Astrocyte of the spinal cord (primary cell): Measurements from ENCODE around the gene ERC2.
A peak's percentile ranks its signal among the peaks of the same experiment; 100 is the strongest.

Source experiments
- DNase-seq: peaks from one replicate; pipeline ENCODE4 v3.0.0; 2011; ENCODE audit warnings: low read depth, low spot score
- H3K4me3 ChIP-seq: 2 replicates; pipeline ENCODE4 v1.5.1; 2011; ENCODE audit warnings: low read depth, mild to moderate bottlenecking, low read length, moderate library complexity
- CTCF ChIP-seq: IDR thresholded peaks from 2 replicates; pipeline ENCODE4 v1.5.1; 2012; ENCODE audit warnings: low read depth, mild to moderate bottlenecking, low read length, inconsistent platforms
- in situ Hi-C: cut with HindIII; loops from 2 replicates; pipeline ENCODE4 v1.10.0; 2017; ENCODE audit warnings: low sequenced_read_pairs

The ERC2 gene

GRCh38 chr3:56355570-56356185 is 112.6 kb downstream of the ERC2 start:
- no peak for TF ChIP-seq CTCF
- DNase-seq = peak; percentile 36
- in situ Hi-C loops = no loop called here
- no peak overlapping the region for H3K4me3 ChIP-seq

GRCh38 chr3:56351537-56351936 is 116.7 kb downstream of the ERC2 start:
- in situ Hi-C loops = no loop called here
- no peak overlapping the region for H3K4me3 ChIP-seq
- no peak for DNase-seq
- TF ChIP-seq CTCF = no peak

- TF ChIP-seq CTCF = peak; percentile 51
- no peak for DNase-seq
- no peak overlapping the region for H3K4me3 ChIP-seq
- in situ Hi-C loops = no loop called here
Observed at GRCh38 chr3:56347219-56347871, 120.9 kb downstream of the ERC2 start.

GRCh38 chr3:56342475-56342874 is 125.8 kb downstream of the ERC2 start:
- no peak for DNase-seq
- TF ChIP-seq CTCF = no peak
- H3K4me3 ChIP-seq = no peak overlapping the region
- in situ Hi-C loops = no loop called here

- in situ Hi-C loops = no loop called here
- TF ChIP-seq CTCF = no peak
- H3K4me3 ChIP-seq = no peak overlapping the region
- DNase-seq = no peak
Observed at GRCh38 chr3:56339671-56340070, 128.6 kb downstream of the ERC2 start.

GRCh38 chr3:56339244-56339643 is 129.0 kb downstream of the ERC2 start:
- DNase-seq = no peak
- in situ Hi-C loops = no loop called here
- TF ChIP-seq CTCF = no peak
- no peak overlapping the region for H3K4me3 ChIP-seq
